ENCODE data around the gene PTPRN2. TPM values are rescaled to one million over a fixed set of nuclear protein-coding genes. Genes with fewer than 3 reads are reported as not detected.
"Not testable (repeated sequence)": the region's sequence is repeated elsewhere in the genome, so short reads cannot be mapped to it uniquely, and the experiment has no call there.

Gene PTPRN2
- total RNA-seq, 5 donors from 2014 or later (not counting 1 experiment from before 2014, with no cell fraction given), result 0.60 to 1.7 (median 0.82) TPM

GRCh38 chr7:157903296-157903695 is 684.3 kb downstream of the PTPRN2 start:
- Mint-ChIP-seq H3K4me3 (no peak overlapping the region), H3K27ac (no peak overlapping the region), H3K4me1 (no peaks in the 10 kb centered on the region), H3K9me3 (no peaks in the 10 kb centered on the region), H3K36me3 (no peaks in the 10 kb centered on the region), H3K27me3 (no peaks in the 10 kb centered on the region)
- ChIA-PET CTCF (no interaction called here), POLR2A (interaction anchor here in 1 of 2 donors (0.6 kb wide), 1 partner anchor 25 kb away, joined by 3 read pairs; no protein-coding TSS in a partner anchor)
- H3K27me3 ChIP-seq (replicated peaks in 1 of 2; ENCODE audit: control insufficient read depth in 2 of 2, extremely low read depth in 1 of 2, insufficient read depth in 2 of 2, low read length in 1 of 2), result peaks cover 0 to 9% of the 10 kb centered on the region in 2 experiments
- no peaks in the 10 kb centered on the region for H3K9me3 ChIP-seq
- DNase-seq, result no peak
- H3K4me3 ChIP-seq (ENCODE audit: control insufficient read depth in 1 of 2, extremely low read depth in 1 of 2, low read length in 1 of 2), result no peak overlapping the region
- no peak for ATAC-seq (replicated peaks in 1 of 4)
- 90% methylated on average over 2 of the region's 9 CpGs for WGBS (ENCODE audit: insufficient coverage)
- H3K36me3 ChIP-seq (ENCODE audit: control insufficient read depth in 2 of 2, extremely low read depth in 1 of 2, insufficient read depth in 1 of 2, low read length in 1 of 2), result no peaks in the 10 kb centered on the region
- H3K4me1 ChIP-seq (ENCODE audit: control insufficient read depth in 1 of 2, extremely low read depth in 1 of 2, insufficient read depth in 2 of 2, low read length in 2 of 2), result peaks cover 0 to 4% of the 10 kb centered on the region in 2 experiments
- no peak overlapping the region for H3K27ac ChIP-seq (ENCODE audit: low read length)

- CTCF ChIA-PET; H3K4me3 ChIP-seq (ENCODE audit: control insufficient read depth in 1 of 2, extremely low read depth in 1 of 2, low read length in 1 of 2); H3K4me1 ChIP-seq (ENCODE audit: control insufficient read depth in 1 of 2, extremely low read depth in 1 of 2, insufficient read depth in 2 of 2, low read length in 2 of 2); H3K9me3 Mint-ChIP-seq; POLR2A ChIA-PET; DNase-seq; H3K27ac ChIP-seq (ENCODE audit: low read length); H3K36me3 ChIP-seq (ENCODE audit: control insufficient read depth in 2 of 2, extremely low read depth in 1 of 2, insufficient read depth in 1 of 2, low read length in 1 of 2); ATAC-seq (replicated peaks in 1 of 4); H3K4me3 Mint-ChIP-seq; H3K27ac Mint-ChIP-seq; H3K4me1 Mint-ChIP-seq; H3K36me3 Mint-ChIP-seq; H3K9me3 ChIP-seq; H3K27me3 Mint-ChIP-seq: not testable (repeated sequence)
- peaks cover 0 to 12% of the 10 kb centered on the region in 2 experiments for H3K27me3 ChIP-seq (replicated peaks in 1 of 2; ENCODE audit: control insufficient read depth in 2 of 2, extremely low read depth in 1 of 2, insufficient read depth in 2 of 2, low read length in 1 of 2)
- WGBS (ENCODE audit: insufficient coverage), result 96% methylated on average over 16 of the region's 45 CpGs
These were observed 685.6 kb downstream of the PTPRN2 start for GRCh38 chr7:157901816-157902610.

- ChIA-PET CTCF (no interaction called here), POLR2A (no interaction called here)
- H3K9me3 ChIP-seq, result no peaks in the 10 kb centered on the region
- Mint-ChIP-seq H3K27me3 (peaks cover 0 to 4% of the 10 kb centered on the region in 2 donors), H3K36me3 (no peaks in the 10 kb centered on the region), H3K4me3 (no peak overlapping the region), H3K27ac (no peak overlapping the region), H3K9me3 (no peaks in the 10 kb centered on the region), H3K4me1 (no peaks in the 10 kb centered on the region)
- no peak overlapping the region for H3K27ac ChIP-seq (ENCODE audit: low read length)
- peaks cover 0 to 4% of the 10 kb centered on the region in 2 experiments for H3K4me1 ChIP-seq (ENCODE audit: control insufficient read depth in 1 of 2, extremely low read depth in 1 of 2, insufficient read depth in 2 of 2, low read length in 2 of 2)
- WGBS (ENCODE audit: insufficient coverage), result 87% methylated on average over 7 of the region's 14 CpGs
- DNase-seq, result no peak
- H3K36me3 ChIP-seq (ENCODE audit: control insufficient read depth in 2 of 2, extremely low read depth in 1 of 2, insufficient read depth in 1 of 2, low read length in 1 of 2), result no peaks in the 10 kb centered on the region
- peaks cover 0 to 9% of the 10 kb centered on the region in 2 experiments for H3K27me3 ChIP-seq (replicated peaks in 1 of 2; ENCODE audit: control insufficient read depth in 2 of 2, extremely low read depth in 1 of 2, insufficient read depth in 2 of 2, low read length in 1 of 2)
- no peak overlapping the region for H3K4me3 ChIP-seq (ENCODE audit: control insufficient read depth in 1 of 2, extremely low read depth in 1 of 2, low read length in 1 of 2)
- ATAC-seq (replicated peaks in 1 of 4), result no peak
These were observed 686.5 kb downstream of the PTPRN2 start for GRCh38 chr7:157901166-157901565.

DNA sequence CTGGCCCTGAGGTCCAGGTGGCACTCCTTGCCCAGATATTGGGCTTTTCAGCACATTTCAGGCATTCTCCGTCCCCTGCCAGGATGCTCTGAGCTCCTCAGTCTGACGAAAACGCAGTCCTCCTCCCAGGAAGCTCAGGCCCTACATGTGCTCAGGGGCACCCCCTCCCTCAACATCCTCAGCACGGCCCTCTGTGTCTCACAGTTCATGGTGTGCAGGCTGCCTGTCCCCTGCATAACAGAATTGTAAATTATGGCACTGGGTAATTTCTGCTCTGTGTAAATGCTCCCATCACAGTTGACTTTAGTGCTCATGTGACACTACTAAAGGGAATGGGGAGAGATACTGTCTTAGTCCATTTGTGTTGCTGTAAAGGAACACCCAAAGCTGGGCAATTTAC is 687.1 kb downstream of the PTPRN2 start:
- CTCF ChIA-PET, result no interaction called here
- Mint-ChIP-seq H3K36me3 (no peaks in the 10 kb centered on the region), H3K9me3 (no peaks in the 10 kb centered on the region), H3K4me1 (no peaks in the 10 kb centered on the region), H3K27ac (no peak overlapping the region), H3K4me3 (no peak overlapping the region), H3K27me3 (peaks cover 0 to 4% of the 10 kb centered on the region in 2 donors)
- no peaks in the 10 kb centered on the region for H3K4me1 ChIP-seq (ENCODE audit: control insufficient read depth in 1 of 2, extremely low read depth in 1 of 2, insufficient read depth in 2 of 2, low read length in 2 of 2)
- H3K27ac ChIP-seq (ENCODE audit: low read length), result no peak overlapping the region
- no peaks in the 10 kb centered on the region for H3K9me3 ChIP-seq
- POLR2A ChIA-PET, result no interaction called here
- peaks cover 0 to 9% of the 10 kb centered on the region in 2 experiments for H3K27me3 ChIP-seq (replicated peaks in 1 of 2; ENCODE audit: control insufficient read depth in 2 of 2, extremely low read depth in 1 of 2, insufficient read depth in 2 of 2, low read length in 1 of 2)
- WGBS (ENCODE audit: insufficient coverage), result 78% methylated on average over 3 of the region's 4 CpGs
- no peaks in the 10 kb centered on the region for H3K36me3 ChIP-seq (ENCODE audit: control insufficient read depth in 2 of 2, extremely low read depth in 1 of 2, insufficient read depth in 1 of 2, low read length in 1 of 2)
- H3K4me3 ChIP-seq (ENCODE audit: control insufficient read depth in 1 of 2, extremely low read depth in 1 of 2, low read length in 1 of 2), result no peak overlapping the region
- ATAC-seq (replicated peaks in 1 of 4) (no peak), DNase-seq (no peak)

GRCh38 chr7:157900011-157900410 is 687.6 kb downstream of the PTPRN2 start:
- ATAC-seq (replicated peaks in 1 of 4) (no peak), DNase-seq (no peak)
- no peaks in the 10 kb centered on the region for H3K36me3 ChIP-seq (ENCODE audit: control insufficient read depth in 2 of 2, extremely low read depth in 1 of 2, insufficient read depth in 1 of 2, low read length in 1 of 2)
- CTCF ChIA-PET, result no interaction called here
- no peak overlapping the region for H3K27ac ChIP-seq (ENCODE audit: low read length)
- no peak overlapping the region for H3K4me3 Mint-ChIP-seq
- H3K9me3 Mint-ChIP-seq, result no peaks in the 10 kb centered on the region
- no peak overlapping the region for H3K27ac Mint-ChIP-seq
- H3K27me3 ChIP-seq (replicated peaks in 1 of 2; ENCODE audit: control insufficient read depth in 2 of 2, extremely low read depth in 1 of 2, insufficient read depth in 2 of 2, low read length in 1 of 2), result peaks cover 0 to 9% of the 10 kb centered on the region in 2 experiments
- 87% methylated on average over 9 of the region's 11 CpGs for WGBS (ENCODE audit: insufficient coverage)
- no peaks in the 10 kb centered on the region for H3K9me3 ChIP-seq
- POLR2A ChIA-PET, result no interaction called here
- no peaks in the 10 kb centered on the region for H3K4me1 ChIP-seq (ENCODE audit: control insufficient read depth in 1 of 2, extremely low read depth in 1 of 2, insufficient read depth in 2 of 2, low read length in 2 of 2)
- no peak overlapping the region for H3K4me3 ChIP-seq (ENCODE audit: control insufficient read depth in 1 of 2, extremely low read depth in 1 of 2, low read length in 1 of 2)
- no peaks in the 10 kb centered on the region for H3K36me3 Mint-ChIP-seq
- H3K27me3 Mint-ChIP-seq, result peaks cover 0 to 4% of the 10 kb centered on the region in 2 donors
- no peaks in the 10 kb centered on the region for H3K4me1 Mint-ChIP-seq

DNA sequence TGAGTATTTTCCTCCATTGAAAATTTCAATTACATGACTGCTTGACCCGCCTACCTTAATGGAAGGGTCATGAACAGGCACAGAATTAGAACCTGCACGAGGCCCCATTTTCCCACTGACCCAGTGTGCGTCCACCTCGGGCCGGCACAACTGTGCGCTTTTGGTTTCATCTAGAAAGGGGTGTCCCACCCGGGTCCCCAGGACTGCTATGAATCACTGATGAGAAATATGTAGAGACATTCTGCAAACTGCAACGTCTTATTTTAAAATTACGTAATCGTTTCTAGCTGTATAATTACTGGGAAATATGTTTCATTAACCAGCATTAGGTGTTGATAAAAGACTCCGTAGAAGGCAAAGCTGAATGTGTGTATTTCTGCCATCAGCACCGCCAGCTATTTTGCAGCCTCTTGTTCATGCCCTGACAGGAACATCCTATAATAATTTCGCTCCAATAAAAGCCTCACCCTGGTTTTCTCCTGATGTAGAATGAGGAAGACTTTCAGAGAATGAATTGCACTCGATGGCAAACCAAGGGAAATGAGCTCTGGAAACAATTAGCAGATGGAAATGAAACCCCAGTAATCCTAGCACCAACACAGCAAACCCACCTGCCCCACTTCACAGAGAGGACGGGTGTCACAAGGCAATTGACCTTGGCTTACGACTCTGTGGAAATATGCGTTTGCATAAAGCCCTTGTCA is 688.7 kb downstream of the PTPRN2 start:
- H3K4me3 Mint-ChIP-seq, result no peak overlapping the region
- ChIA-PET POLR2A (no interaction called here), CTCF (no interaction called here)
- peaks cover 0 to 9% of the 10 kb centered on the region in 2 experiments for H3K27me3 ChIP-seq (replicated peaks in 1 of 2; ENCODE audit: control insufficient read depth in 2 of 2, extremely low read depth in 1 of 2, insufficient read depth in 2 of 2, low read length in 1 of 2)
- no peak for ATAC-seq (replicated peaks in 1 of 4)
- no peaks in the 10 kb centered on the region for H3K4me1 ChIP-seq (ENCODE audit: control insufficient read depth in 1 of 2, extremely low read depth in 1 of 2, insufficient read depth in 2 of 2, low read length in 2 of 2)
- no peaks in the 10 kb centered on the region for H3K9me3 ChIP-seq
- H3K27me3 Mint-ChIP-seq, result peaks cover 0 to 4% of the 10 kb centered on the region in 2 donors
- no peak overlapping the region for H3K27ac ChIP-seq (ENCODE audit: low read length)
- H3K36me3 Mint-ChIP-seq, result no peaks in the 10 kb centered on the region
- no peaks in the 10 kb centered on the region for H3K4me1 Mint-ChIP-seq
- no peaks in the 10 kb centered on the region for H3K36me3 ChIP-seq (ENCODE audit: control insufficient read depth in 2 of 2, extremely low read depth in 1 of 2, insufficient read depth in 1 of 2, low read length in 1 of 2)
- whole genome bisulfite sequencing (ENCODE audit: insufficient coverage), result 85% methylated on average over 11 of the region's 17 CpGs
- no peak overlapping the region for H3K4me3 ChIP-seq (ENCODE audit: control insufficient read depth in 1 of 2, extremely low read depth in 1 of 2, low read length in 1 of 2)
- H3K27ac Mint-ChIP-seq, result no peak overlapping the region
- H3K9me3 Mint-ChIP-seq, result no peaks in the 10 kb centered on the region
- no peak for DNase-seq
